Aorta (tissue), 5 donors: Measurements from ENCODE around the gene BCAS1. TPM values are rescaled to one million over a fixed set of nuclear protein-coding genes. Genes with fewer than 3 reads are reported as not detected.

ENCODE experiments used
- ATAC-seq: fragments of 200-7000 bp; cut with Tn5 transposase; one replicate; pipeline ENCODE4 v1.9.1; 2022; ENCODE audit warnings: moderate library complexity; ENCODE audit not compliant: low FRiP score
- DNase-seq, 2 donors: peaks; one replicate each; pipeline ENCODE4 v3.0.0-alpha.2; 2020
- H3K27ac ChIP-seq, 2 donors: one replicate each; pipeline ENCODE4 v1.5.1; 2013; ENCODE audit warnings: low read length in 2 of 2, mild to moderate bottlenecking in 2 of 2, moderate library complexity in 2 of 2, control low read depth in 1 of 2, inconsistent platforms in 1 of 2, low read depth in 1 of 2
- H3K27me3 ChIP-seq, 2 donors: one replicate each; pipeline ENCODE4 v1.6.1; 2013; ENCODE audit warnings: control low read depth in 1 of 2, low read length in 1 of 2, mild to moderate bottlenecking in 1 of 2, moderate library complexity in 1 of 2; ENCODE audit not compliant: insufficient read depth in 2 of 2, control insufficient read depth in 1 of 2
- H3K36me3 ChIP-seq, 2 donors: one replicate each; pipeline ENCODE4 v1.6.1; 2013; ENCODE audit warnings: control low read depth in 1 of 2, low read length in 1 of 2, mild to moderate bottlenecking in 1 of 2; ENCODE audit not compliant: insufficient read depth in 2 of 2, control insufficient read depth in 1 of 2
- H3K4me1 ChIP-seq, 2 donors: one replicate each; pipeline ENCODE4 v1.6.1; 2013; ENCODE audit warnings: low read length in 2 of 2, control low read depth in 1 of 2, mild to moderate bottlenecking in 1 of 2, moderate library complexity in 1 of 2; ENCODE audit not compliant: insufficient read depth in 2 of 2, control insufficient read depth in 1 of 2
- H3K4me3 ChIP-seq, 2 donors: one replicate each; pipeline ENCODE4 v1.5.1; 2013; ENCODE audit warnings: low read length in 2 of 2, control low read depth in 1 of 2, mild to moderate bottlenecking in 1 of 2
- H3K9me3 ChIP-seq: one replicate; pipeline ENCODE4 v1.6.1; 2013; ENCODE audit warnings: mild to moderate bottlenecking, low read length; ENCODE audit not compliant: control insufficient read depth
- WGBS, 2 donors: extraction: QIAGEN DNeasy Blood & Tissue Kit; methylation state at CpG; one replicate each; pipeline ENCODE4 v1.1.7; 2013; 5-methylcytosine and 5-hydroxymethylcytosine counted together
- intact Hi-C, 2 donors: fragments of 100-400 bp; cut with DNase I; formaldehyde crosslinking; loops; one replicate each; pipeline versions ENCODE4 v1.14.2 to v1.15.0; 2022
- polyA plus RNA-seq, 2 donors: library from polyadenylated mRNA; stranded (reverse); fragments of 200-250 nt; gene quantifications; one replicate each; pipeline ENCODE4 v1.2.3, GENCODE V29; 2013
- total RNA-seq, 2 donors: library from RNA; stranded (reverse); fragmentation: NEBNext Ultra II Directional; extraction: Animal tissue kit (Norgen Biotek cat#: 25700); gene quantifications; one replicate each; pipeline ENCODE4 v1.2.1, GENCODE V29; 2021
- donor health status: healthy with polysubstance abuse.
- donor health status: Bipolar disorder and iron deficiency.
- donor health status: DM: no; HTN: no; CAD: no.
- donor health status: DM: no; HTN: no; CAD: no.
- donor health status: DM: yes; HTN: yes; CAD: no.

The BCAS1 gene
- total and polyA plus RNA-seq, 4 donors = 0.51 to 8.9 (median 1.8) TPM

GRCh38 chr20:53914781-53915445, 155.5 kb downstream of the BCAS1 start:
- 25 to 26% methylated on average over 6 of the region's 6 CpGs for WGBS, 2 donors
- Histone ChIP-seq H3K27ac (no peak overlapping the region), H3K4me3 (peak overlapping the region; percentile 20 to 75), H3K27me3 (no peaks in the 10 kb centered on the region), H3K36me3 (no peaks in the 10 kb centered on the region), H3K4me1 (no peaks in the 10 kb centered on the region), H3K9me3 (no peaks in the 10 kb centered on the region)
- intact Hi-C loops = loop anchor here (5.0 to 10.0 kb wide), 3 partner anchors 43 to 560 kb away; partner anchors contain the start of gene DOK5 (in 1 of the 2)
- ATAC-seq = peak; percentile 23
- no peak for DNase-seq

GRCh38 chr20:53914091-53914780, 156.2 kb downstream of the BCAS1 start:
- no peaks in the 10 kb centered on the region for H3K9me3 ChIP-seq
- ATAC-seq = no peak
- no peak overlapping the region for H3K4me3 ChIP-seq
- H3K27me3 ChIP-seq = no peaks in the 10 kb centered on the region
- no peaks in the 10 kb centered on the region for H3K4me1 ChIP-seq
- no peaks in the 10 kb centered on the region for H3K36me3 ChIP-seq
- intact Hi-C loops = loop anchor here (5.0 to 10.0 kb wide), 2 partner anchors 42 to 561 kb away; partner anchors contain the start of gene DOK5 (in 1 of the 2)
- peak overlapping the region in 1 of 2 donors; percentile 35 for H3K27ac ChIP-seq
- no peak for DNase-seq
- WGBS, 2 donors = 48 to 51% methylated on average over 9 of the region's 9 CpGs

GRCh38 chr20:53911301-53911700, 159.1 kb downstream of the BCAS1 start:
- ATAC-seq (no peak), DNase-seq (no peak)
- intact Hi-C loops = loop anchor here (5.0 to 10.0 kb wide), 2 partner anchors 39 to 564 kb away; partner anchors contain the start of gene DOK5 (in 1 of the 2)
- WGBS, 2 donors = 73 to 88% methylated on average over 6 of the region's 6 CpGs
- no peaks in the 10 kb centered on the region for H3K36me3 ChIP-seq
- no peaks in the 10 kb centered on the region for H3K27me3 ChIP-seq
- no peaks in the 10 kb centered on the region for H3K9me3 ChIP-seq
- no peak overlapping the region for H3K27ac ChIP-seq
- no peaks in the 10 kb centered on the region for H3K4me1 ChIP-seq
- H3K4me3 ChIP-seq = no peak overlapping the region

- Histone ChIP-seq H3K4me1 (no peaks in the 10 kb centered on the region), H3K9me3 (no peaks in the 10 kb centered on the region), H3K36me3 (no peaks in the 10 kb centered on the region), H3K27me3 (no peaks in the 10 kb centered on the region), H3K27ac (no peak overlapping the region), H3K4me3 (no peak overlapping the region)
- intact Hi-C loops = loop anchor here (5.0 to 10.0 kb wide), 2 partner anchors 38 to 564 kb away; partner anchors contain the start of gene DOK5 (in 1 of the 2)
- WGBS, 2 donors = 98% methylated on average over 13 of the region's 13 CpGs
- ATAC-seq (no peak), DNase-seq (no peak)
These were observed 159.9 kb downstream of the BCAS1 start for GRCh38 chr20:53910351-53911002.

GRCh38 chr20:53907968-53908751, 162.2 kb downstream of the BCAS1 start:
- DNase-seq (no peak), ATAC-seq (no peak)
- intact Hi-C loops = no loop called here
- H3K4me1 ChIP-seq = no peaks in the 10 kb centered on the region
- 91 to 95% methylated on average over 11 of the region's 11 CpGs for WGBS, 2 donors
- no peaks in the 10 kb centered on the region for H3K27me3 ChIP-seq
- H3K9me3 ChIP-seq = no peaks in the 10 kb centered on the region
- no peak overlapping the region for H3K4me3 ChIP-seq
- no peak overlapping the region for H3K27ac ChIP-seq
- H3K36me3 ChIP-seq = no peaks in the 10 kb centered on the region

- no peaks in the 10 kb centered on the region for H3K36me3 ChIP-seq
- no peak overlapping the region for H3K4me3 ChIP-seq
- H3K9me3 ChIP-seq = no peaks in the 10 kb centered on the region
- intact Hi-C loops = no loop called here
- H3K27me3 ChIP-seq = no peaks in the 10 kb centered on the region
- peaks cover 0 to 1% of the 10 kb centered on the region in 2 donors for H3K4me1 ChIP-seq
- ATAC-seq (no peak), DNase-seq (no peak)
- 96% methylated on average over 5 of the region's 5 CpGs for WGBS, 2 donors
- H3K27ac ChIP-seq = no peak overlapping the region
These were observed 164.6 kb downstream of the BCAS1 start for GRCh38 chr20:53905820-53906191.

GRCh38 chr20:53905019-53905819, 165.2 kb downstream of the BCAS1 start:
- Histone ChIP-seq H3K4me1 (peaks cover 0 to 1% of the 10 kb centered on the region in 2 donors), H3K36me3 (no peaks in the 10 kb centered on the region), H3K27ac (no peak overlapping the region), H3K27me3 (no peaks in the 10 kb centered on the region), H3K9me3 (no peaks in the 10 kb centered on the region), H3K4me3 (no peak overlapping the region)
- ATAC-seq (no peak), DNase-seq (no peak)
- WGBS, 2 donors = 94% methylated on average over 13 of the region's 13 CpGs
- intact Hi-C loops = no loop called here

- Histone ChIP-seq H3K4me1 (peaks cover 0 to 1% of the 10 kb centered on the region in 2 donors), H3K36me3 (no peaks in the 10 kb centered on the region), H3K27me3 (no peaks in the 10 kb centered on the region), H3K27ac (no peak overlapping the region), H3K4me3 (no peak overlapping the region), H3K9me3 (no peaks in the 10 kb centered on the region)
- 95 to 100% methylated on average over 3 of the region's 3 CpGs for WGBS, 2 donors
- DNase-seq = no peak
- no peak for ATAC-seq
- intact Hi-C loops = no loop called here
These were observed 166.1 kb downstream of the BCAS1 start for GRCh38 chr20:53904261-53904660.
